Colon (tissue), 2 donors: Measurements from ENCODE around the gene MPC1.
"Not testable (repeated sequence)": the region's sequence is repeated elsewhere in the genome, so short reads cannot be mapped to it uniquely, and the experiment has no call there.

Experiments
- FAIRE-seq: peaks from 2 replicates; lab custom pipeline; 2012; peaks lifted over from hg19 to GRCh38; lab: Jason Lieb, UNC
- donor health status: control.
- donor health status: control.

Gene MPC1

DNA sequence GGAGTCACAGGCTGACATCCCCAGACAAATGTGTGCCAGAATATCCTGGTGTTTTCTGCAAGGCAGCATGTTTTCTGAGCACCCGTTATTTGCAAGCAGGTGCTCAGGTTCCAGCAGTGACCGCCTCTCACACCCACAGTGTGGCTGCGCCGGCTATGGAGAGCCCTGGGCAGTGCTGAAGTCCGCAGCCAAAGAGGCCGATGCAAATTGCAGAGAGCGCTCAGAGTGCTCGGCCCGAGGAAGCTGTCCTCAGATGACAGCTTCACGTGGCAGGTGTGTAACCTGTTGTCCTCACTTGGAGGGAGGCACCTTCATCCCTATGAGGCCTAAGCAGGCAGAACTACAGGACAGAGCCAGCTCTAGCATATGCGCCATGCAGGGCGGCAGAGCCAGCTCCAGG, 23.5 kb upstream of the MPC1 start:
- FAIRE-seq = no peak

DNA sequence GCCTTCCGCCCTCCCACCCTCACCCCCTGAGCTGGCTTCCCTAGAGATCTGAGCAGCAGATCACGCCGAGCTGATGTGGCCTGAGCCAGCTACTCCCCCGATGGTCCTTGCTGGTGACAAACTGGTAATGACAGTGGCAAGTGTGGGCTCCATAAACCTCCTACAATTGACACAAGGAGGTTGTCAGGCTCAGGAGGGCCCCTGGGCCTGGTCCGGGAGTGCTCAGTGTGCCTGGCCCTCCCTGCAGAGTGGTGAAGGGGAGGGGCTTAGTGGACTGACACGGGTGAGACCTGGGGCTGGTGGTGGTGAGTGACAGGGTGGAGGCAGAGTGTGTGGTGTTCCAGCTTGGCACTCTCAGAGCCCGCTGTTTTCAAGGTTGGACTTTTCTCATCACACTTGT, 22.6 kb upstream of the MPC1 start:
- no peak for FAIRE-seq

DNA sequence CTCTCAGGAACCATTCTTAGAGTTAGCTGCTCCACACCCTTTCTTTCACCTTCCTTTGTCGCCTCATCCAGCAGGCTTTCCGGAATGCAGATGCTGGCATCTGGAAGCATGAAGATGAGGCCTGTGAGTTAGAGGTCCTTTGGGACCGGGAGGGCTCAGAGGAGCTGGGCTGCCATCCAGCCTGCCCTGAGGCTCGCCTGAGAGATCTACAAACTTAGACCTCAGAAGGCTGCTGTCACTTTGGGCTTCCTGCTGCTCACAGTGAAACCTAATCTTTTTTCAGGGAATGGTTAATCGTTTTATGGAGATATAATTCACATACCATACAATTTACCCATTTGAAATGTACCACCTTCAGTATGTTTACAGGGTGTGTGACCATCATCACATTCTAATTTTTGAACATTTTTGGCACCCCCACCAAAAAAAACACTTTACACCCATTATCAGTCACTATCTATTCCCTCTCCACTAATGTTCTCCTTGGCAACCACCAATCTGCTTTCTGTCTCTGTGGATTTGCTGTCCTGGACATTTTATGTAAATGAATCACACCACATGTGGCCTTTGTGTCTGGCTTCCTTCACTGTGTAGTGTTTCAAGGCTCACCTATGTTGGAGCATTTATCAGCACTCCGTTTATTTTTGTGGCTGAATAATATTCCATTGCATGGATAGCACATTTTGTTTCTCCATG, 20.0 kb upstream of the MPC1 start:
- FAIRE-seq = no peak

DNA sequence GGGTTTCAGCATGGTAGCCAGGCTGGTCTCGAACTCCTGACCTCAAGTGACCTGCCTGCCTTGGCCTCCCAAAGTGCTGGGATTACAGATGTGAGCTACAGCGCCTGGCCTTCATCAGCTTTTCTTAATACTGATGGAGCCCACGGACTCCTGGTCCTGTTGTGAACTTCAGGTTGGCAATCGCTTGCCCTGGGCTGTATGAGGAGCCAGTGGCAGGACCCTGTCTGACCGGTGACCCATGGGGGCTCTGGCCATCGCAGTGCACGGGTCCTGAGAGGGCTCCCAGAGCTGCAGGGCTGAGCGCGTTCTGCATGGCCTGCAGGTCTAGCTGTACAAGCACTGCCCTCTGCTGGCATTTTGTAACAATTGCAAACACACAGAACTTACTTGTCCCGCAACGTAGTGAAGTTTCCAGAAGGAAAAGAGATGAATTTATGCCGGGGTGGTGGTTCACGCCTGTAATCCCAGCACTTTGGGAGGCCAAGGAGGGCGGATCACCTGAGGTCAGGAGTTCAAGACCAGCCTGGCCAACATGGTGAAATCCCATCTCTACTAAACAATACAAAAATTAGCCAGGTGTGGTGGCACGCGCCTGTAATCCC, 18.0 kb upstream of the MPC1 start:
- FAIRE-seq = not testable (repeated sequence)

DNA sequence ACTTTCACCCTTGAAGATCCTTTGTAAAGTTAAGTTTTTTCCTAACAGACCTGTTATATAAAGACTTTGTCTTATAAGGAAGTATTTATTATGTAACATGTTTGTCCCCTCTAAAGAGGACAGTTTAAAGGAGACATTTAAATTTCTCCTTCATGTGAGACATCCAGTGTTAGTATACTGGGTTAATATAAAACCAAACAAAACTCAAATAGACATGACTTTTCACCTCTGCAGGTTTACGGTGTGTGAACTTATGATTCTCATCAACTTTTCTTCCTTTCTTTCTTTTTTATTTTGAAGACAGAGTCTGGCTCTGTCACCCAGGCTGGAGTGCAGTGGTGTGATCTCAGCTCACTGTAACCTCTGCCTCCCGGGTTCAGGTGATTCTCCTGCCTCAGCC, 17.4 kb upstream of the MPC1 start:
- FAIRE-seq = no peak

DNA sequence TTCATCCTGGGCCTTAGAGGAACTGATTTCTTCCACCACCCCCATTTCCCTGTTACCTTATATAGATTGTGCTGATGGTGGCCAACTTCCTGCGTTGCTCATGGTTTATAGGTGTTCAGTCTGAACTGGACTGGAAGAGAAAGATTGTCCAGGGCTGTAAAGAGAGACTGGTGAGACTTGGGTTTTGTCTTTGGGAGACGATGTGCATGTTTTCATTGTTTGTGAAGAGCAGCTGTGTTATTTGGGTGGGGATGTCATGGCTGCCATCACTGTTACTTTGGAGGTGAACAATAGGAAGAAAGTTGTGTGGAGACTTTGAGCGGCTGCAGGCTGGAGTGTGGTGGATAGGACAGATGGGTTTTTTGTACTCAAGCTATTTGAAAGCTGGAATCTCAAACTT, 15.6 kb upstream of the MPC1 start:
- FAIRE-seq = no peak

DNA sequence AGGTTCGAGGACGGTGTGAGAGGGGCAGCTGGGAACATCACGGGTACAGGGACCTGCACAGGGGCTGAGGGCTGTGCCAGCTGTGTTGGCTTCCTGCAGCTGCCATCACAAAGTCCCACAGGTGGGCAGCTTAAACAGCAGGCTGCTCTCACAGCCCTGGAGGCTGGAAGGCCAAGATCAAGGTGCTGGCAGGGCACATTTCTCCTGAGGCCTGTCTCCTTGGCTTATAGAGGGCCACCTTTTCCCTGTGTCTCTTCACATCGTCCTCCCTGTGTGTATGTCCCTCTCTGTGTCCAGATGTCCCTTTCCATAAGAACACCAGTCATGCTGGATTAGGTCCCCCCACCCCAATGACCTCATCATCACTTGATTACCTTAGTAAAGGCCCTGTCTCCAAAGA, 15.1 kb upstream of the MPC1 start:
- FAIRE-seq = no peak

DNA sequence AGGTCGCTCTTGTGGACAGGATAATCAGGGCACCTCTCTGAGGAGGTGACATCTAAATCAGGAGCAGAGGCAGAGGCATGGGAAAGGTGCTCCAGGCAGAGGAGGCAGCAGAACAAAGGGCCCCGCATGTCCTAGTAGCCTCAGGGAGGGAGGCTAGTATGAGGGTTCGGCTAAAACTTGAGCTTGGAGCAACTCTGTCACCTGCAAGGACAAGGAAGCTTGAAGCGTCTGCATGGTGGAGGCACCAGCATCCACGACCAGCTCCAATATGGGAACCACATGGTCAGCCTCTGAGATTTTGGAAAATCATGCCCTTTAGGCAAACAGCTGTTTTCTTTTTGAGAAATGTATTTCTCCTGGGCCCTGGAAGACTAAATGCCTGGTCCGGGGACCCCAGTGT, 13.0 kb upstream of the MPC1 start:
- FAIRE-seq = no peak

DNA sequence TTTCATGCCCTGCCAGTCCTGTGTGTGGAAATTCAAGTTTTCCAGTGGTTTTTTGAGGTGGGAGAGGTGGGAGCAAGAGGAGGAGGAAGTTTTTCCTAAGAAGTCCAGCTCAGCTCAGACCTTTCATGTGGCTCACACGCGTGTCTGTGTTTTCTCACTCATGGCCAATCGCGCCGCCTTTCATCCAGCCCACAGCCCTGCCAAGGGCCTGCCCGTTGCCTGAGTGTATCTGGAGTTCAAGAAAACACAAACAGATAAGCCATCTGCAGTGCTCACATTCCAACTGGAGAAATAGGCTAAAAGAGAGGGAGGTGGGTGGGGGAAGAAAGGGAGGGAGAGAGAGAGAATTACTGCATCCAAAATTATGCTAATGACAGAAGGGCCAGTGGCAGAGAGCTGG, 12.6 kb upstream of the MPC1 start:
- no peak for FAIRE-seq

DNA sequence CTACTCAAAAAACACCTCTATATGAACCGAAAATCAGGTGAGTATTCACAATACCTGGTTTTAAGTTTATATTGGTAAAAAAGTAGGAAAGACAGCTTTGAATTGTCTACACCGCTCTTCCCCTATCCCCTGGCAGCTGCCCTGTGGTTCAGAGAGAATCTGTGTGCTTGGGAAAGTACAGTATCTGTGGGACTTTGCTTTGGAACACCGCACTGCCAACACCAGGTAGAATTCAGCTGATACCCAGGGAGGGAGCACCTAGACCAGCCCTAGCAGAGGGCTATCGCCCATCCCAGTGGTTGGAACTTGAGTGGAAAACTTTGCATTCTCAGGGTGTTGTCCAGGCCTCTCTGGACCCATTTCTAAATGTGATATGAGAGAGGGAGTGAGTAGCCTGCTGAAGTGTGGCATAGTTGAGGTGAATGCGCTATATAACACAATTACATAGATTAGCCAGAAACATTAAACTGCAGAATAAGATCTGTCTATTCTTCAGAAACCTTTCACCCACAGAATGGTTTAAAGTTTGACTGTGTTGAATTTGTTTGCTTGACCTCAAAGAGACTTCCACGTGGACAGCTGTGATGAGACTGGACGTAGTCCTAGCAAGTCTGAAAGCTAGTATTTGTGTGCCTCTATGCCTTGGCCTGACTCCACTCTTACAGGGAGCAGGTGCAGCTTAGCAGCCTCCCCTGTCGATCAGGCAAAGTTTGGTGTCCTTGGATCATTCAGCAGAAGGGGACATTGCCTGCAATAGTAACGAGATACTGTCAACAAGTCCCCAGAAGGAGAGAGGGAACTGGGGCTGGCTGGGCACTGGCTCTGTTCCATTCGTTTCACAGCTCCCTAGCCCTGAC, 11.5 kb upstream of the MPC1 start:
- FAIRE-seq = no peak

DNA sequence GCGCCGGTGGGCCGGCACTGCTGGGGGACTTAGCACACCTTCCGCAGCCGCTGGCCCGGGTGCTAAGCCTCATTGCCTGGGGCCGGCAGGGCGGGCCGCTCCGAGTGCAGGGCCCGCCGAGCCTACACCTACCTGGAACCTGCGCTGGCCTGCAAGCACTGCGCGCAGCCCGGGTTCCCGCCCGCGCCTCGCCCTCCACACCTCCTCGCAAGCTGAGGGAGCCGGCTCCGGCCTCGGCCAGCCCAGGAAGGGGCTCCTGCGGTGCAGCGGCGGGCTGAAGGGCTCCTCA, 10.7 kb upstream of the MPC1 start:
- no peak for FAIRE-seq

DNA sequence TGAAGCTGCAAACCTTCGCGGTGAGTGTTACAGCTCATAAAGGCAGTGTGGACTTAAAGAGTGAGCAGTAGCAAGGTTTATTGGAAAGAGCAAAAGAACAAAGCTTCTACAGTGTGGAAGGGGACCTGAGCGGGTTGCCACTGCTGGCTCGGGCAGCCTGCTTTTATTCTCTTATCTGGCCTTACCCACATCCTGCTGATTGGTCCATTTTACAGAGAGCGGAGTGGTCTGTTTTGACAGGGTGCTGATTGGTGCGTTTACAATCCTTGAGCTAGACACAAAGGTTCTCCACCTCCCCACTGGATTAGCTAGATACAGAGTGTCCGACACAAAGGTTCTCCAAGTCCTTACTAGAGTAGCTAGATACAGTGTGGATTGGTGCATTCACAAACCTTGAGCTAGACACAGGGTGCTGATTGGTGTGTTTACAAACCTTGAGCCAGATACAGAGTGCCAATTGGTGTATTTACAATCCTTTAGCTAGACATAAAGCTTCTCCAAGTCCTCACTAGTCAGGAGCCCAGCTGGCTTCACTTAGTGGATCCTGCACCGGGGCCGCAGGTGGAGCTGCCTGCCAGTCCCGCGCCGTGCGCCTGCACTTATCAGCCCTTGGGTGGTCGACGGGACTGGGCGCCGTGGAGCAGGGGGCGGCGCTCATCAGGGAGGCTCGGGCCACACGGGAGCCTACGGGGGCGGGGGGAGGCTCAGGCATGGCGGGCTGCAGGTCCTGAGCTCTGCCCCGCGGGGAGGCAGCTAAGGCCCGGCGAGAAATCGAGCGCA, 10.2 kb upstream of the MPC1 start:
- not testable (repeated sequence) for FAIRE-seq

DNA sequence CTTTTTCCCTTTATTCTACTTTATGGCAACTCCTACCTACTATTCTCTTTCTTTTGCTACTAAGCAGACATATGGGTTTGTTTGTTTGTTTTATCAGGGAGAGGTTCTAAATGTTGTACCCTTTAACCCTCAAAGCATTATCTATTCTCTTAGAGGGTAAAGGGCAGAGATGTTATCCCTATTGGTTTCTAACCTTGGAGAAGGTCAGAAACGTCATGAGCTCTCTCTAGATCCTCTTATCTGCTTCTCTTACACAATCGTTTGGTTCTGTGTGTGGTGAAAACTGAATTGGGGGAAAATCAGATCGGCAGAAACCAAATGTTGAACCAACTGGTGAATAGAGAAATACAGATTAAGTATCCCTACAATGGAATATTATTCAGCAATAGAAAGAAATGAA, 6.4 kb upstream of the MPC1 start:
- FAIRE-seq = no peak

DNA sequence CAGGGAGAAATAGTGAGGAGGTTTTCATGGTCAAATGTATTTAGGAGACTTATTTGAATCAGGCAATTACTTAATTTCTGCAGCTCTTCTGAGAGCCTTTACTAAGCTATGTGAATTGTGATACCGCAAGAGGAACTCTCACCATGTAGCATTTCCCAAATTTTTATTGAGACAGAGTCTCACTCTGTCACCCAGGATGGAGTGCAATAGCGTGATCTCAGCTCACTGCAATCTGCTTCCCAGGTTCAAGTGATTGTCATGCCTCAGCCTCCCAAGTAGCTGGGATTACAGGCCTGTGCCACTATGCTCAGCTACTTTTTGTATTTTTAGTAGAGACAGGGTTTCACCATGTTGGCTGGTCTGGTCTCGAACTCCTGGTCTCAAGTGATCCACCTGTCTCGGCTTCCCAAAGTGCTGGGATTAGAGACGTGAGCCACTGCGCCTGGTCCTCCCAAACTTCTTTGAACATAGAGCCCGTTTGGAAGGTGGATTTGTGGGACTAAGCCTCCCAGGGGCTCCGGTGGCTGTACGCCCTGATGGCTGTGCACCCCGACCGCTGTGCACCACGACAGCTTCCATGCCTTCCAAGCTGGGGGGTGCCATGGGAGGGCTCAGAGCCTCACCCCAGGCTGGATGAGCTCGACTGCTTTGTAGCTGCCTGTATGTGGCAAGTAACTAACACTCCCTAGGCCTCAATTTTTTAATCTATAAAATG, 5.7 kb upstream of the MPC1 start:
- no peak for FAIRE-seq

DNA sequence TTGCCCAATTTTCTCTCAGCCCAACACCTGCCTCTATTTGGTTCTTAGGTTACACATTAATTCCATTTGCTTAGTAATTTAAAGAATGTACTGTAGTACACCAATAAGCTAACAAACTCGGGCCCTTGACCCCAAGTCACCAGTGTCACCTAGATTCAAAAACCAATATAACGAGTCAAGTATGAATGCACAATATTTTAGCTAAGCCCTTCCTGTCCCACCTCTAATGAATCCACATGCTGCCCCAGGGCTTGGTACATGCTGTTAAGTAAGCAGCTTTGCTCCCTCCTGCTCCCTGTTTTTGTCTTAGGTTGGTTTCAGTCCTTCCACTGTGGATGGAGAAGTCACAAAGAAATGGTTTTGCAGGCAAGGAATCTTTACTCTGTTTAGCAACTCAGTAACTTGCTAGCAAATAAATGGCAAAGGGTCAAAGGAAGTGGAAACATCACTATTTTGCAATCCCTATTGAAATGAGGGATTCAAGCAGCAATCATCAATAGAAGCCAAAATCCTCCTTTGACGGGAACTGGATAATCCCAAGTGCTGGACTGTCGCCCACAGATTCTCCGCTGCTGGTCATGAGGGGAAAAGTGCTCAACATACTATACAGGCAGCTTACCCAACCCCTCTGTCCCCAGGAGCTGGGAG, 5.0 kb upstream of the MPC1 start:
- no peak for FAIRE-seq

DNA sequence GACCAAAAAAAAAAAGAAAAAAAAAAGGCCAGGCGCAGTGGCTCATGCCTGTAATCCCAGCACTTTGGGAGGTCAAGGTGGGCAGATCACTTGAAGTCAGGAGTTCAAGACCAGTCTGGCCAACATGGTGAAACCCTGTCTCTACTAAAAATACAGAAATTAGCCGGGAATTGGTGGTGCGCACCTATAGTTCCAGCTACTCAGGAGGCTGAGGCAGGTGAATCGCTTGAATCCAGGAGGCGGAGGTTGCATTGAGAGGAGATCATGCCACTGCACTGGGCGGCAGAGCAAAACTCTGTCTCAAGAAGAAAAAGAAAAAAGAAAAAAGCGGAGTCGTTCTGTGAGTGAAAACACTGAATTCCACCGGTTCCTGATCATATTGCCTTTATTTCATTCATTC, 4.4 kb upstream of the MPC1 start:
- FAIRE-seq = not testable (repeated sequence)

DNA sequence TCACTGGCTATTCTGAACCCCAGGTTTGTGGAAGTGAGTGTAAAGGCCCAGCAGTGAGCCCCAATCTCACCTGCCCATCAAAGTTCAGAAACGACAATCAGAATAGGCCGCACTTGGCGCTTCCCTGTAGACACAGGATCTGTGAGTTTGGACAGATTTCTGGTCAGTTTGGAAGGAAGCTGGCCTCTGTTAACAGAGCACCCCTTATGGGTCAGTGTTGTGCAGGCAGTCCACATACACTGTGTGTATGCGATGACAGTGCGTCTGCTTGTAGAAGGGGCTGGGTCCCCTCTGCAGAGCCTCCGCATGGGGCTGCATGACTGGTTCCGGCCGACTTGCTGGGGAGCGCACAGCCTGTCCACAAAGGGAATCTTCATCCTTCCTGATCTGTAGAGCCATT, 3.4 kb upstream of the MPC1 start:
- FAIRE-seq = no peak

DNA sequence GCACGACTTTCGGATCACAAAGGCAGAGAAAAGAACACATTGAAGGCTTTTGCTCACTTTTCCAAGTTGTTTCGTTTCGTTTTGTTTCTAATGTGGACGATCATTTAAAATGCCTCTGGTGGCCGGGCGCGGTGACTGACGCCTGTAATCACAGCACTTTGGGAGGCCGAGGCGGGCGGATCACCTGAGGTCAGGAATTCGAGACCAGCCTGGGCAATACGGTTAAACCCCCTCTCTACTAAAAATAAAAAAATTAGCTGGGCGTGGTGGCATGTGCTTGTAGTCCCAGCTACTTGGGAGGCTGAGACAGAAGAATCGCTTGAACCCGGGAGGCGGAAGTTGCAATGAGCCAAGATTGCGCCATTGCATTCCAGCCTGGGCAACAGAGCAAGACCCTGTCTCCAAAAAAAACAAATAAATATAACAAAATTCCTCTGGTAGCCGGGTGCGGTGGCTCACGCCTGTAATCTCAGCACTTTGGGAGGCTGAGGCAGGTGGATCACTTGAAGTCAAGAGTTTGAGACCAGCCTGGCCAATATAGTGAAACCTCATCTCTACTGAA, 1.1 kb upstream of the MPC1 start:
- not testable (repeated sequence) for FAIRE-seq

DNA sequence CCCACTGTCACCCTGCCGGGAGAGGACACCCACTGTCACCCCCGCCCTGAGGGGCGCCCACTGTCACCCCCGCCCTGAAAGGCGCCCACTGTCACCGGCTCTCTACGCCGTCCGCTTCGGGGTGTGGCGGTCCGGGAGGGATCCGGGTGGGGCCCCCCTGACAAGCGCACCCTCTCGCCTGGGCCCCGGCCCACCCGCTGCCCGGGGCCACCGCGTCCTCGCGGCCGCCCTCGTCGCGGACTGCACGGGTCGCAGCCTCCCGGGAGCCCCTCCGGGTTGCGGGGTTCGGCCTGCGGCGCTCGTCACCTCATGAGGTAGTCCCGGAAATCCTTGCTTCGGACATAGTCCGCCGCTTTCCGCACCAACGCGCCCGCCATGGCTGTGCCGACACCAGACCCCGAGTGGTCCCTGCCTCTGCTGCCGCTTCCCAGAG, 224 bp downstream of the MPC1 start:
- FAIRE-seq = no peak

DNA sequence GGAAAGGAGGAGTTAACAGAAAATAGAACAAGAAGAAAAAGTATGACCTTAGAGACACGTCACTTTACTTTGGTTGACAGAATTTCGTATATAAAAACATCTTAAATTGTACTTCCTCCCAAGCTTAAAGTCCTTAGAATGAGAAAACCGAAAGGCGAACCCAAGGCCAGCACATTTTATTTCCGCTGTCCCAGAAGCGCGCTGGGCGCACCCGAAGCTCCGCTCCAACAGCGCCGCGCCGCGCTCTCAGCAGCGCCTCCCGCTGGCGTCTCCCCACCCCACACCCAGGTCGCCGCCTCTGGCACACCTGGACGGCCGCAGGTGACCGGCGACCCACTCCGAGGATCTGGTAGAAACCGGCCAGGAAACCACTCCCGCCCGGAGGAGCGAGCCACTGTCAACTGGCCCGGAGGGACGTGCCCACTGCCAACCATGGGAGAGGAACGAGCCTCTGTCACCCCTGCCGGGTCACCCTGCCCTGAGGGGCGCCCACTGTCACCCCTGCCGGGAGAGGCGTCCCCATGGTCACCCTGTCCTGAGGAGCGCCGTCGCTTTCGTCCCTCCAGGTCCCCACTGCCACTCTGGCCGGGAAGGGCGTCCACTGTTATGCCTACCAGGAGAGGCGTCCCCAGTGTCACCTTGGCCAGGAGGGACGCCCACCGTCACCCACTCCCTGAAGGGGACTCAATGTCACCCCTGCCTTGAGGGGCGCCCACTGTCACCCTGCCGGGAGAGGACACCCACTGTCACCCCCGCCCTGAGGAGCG, 824 bp downstream of the MPC1 start:
- no peak for FAIRE-seq

DNA sequence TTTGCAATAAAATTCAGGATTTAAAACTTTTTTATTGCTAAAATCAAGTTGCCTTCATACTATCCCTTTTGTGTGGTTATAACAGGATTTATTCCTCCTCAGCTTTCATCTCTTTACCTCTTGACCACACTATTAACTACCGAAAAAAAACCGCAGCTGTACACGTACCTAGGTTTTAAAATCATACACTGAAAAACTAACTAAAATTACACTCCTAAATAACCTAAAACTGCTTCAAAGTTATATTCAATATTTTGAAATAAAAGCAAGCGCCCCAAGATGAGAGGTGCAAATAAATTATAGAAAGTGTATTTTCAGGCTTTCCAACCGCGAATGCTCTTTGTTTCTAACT, 1.4 kb downstream of the MPC1 start:
- FAIRE-seq = no peak
